Measurements from ENCODE around the gene CD38. TPM values are rescaled to one million over a fixed set of nuclear protein-coding genes. Genes with fewer than 3 reads are reported as not detected.

CD38 gene
- total and polyA plus RNA-seq, 2 of the 13 experiments (the other 11 are each of a cell fraction or from before 2014, with no cell fraction given) = not detected

DNA sequence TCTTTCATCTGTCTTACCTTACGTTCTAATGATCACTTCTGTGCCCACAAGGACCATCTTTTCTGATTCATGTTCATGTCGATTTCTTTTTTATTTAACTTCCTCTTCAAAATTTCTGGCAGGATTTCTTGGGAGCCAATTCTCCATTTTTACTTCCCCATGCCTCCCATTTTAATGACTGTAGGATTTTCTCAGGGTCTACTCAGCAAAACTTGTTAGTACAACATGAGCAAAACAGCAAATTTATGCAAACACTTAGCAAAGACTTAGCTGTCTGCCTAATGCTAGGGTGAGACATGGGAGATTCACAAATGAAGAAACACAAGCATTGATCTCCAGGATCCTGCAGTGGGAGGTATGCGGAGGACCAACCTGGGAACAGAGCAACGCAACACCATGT lies 5.5 kb downstream of the CD38 start (continued):
- TF ChIP-seq KLF13 (CRISPR knock-in tag; IDR thresholded peaks at IDR 0.05) (no peak), ZNF556 (CRISPR knock-in tag; IDR thresholded peaks at IDR 0.05; ENCODE audit: borderline replicate concordance) (no peak)

GRCh38 chr4:15784959-15785634 lies 7.0 kb downstream of the CD38 start:
- ChIA-PET POLR2A (no interaction called here), CTCF (ENCODE audit: low intra/inter-chr PET ratio, low total read pairs) (no interaction called here)
- Histone ChIP-seq H3K4me3 (replicated peaks in 1 of 3; ENCODE audit: insufficient read depth in 1 of 3, low read depth in 2 of 3, low read length in 3 of 3) (no peak overlapping the region), H3K4me1 (ENCODE audit: insufficient read depth, low read length) (no peaks in the 10 kb centered on the region), H4K20me1 (ENCODE audit: insufficient read depth, low read length) (no peaks in the 10 kb centered on the region), H2AFZ (ENCODE audit: low read length) (no peak overlapping the region), H3K27me3 (ENCODE audit: control insufficient read depth in 1 of 2, insufficient read depth in 2 of 2, low read length in 2 of 2) (no peaks in the 10 kb centered on the region; a peak in 2 of 5 replicates), H3K27ac (ENCODE audit: extremely low read length, insufficient read depth, low read length) (no peak overlapping the region), H3K4me2 (ENCODE audit: low read depth, low read length) (no peak overlapping the region), H3K36me3 (replicated peaks in 1 of 2; ENCODE audit: control insufficient read depth in 1 of 2, insufficient read depth in 2 of 2, low read length in 2 of 2) (no peaks in the 10 kb centered on the region), H3K9me3 (ENCODE audit: low read length) (no peaks in the 10 kb centered on the region), H3K9ac (ENCODE audit: insufficient read depth, low read depth, low read length) (no peak overlapping the region), H3K79me2 (ENCODE audit: insufficient read depth, low read length) (no peaks in the 10 kb centered on the region)
- BruUV-seq (replicated peaks) = no TSS peak
- in situ Hi-C loops (cut with HindIII; ENCODE audit: extremely low pct_ligation_motif_present, low pct_unique_long_range_greater_than_20kb) = no loop called here
- DNase-seq (ENCODE audit: low spot score) = no peak
- no peak for ATAC-seq
- 56% methylated on average over 5 of the region's 5 CpGs for WGBS (ENCODE audit: low lambda C conversion rate)
- FAIRE-seq = no peak
- intact Hi-C loops (cut with micrococcal nuclease; ENCODE audit: unreplicated experiment) = no loop called here
- TF ChIP-seq ZNF660 (CRISPR knock-in tag; IDR thresholded peaks at IDR 0.05; ENCODE audit: borderline replicate concordance, low read depth) (no peak), ZHX1 (CRISPR knock-in tag; IDR thresholded peaks at IDR 0.05; ENCODE audit: low read depth) (no peak), ZNF878 (CRISPR knock-in tag; IDR thresholded peaks at IDR 0.05) (no peak), XBP1 (CRISPR knock-in tag; IDR thresholded peaks at IDR 0.05) (no peak), HMGXB4 (CRISPR knock-in tag; IDR thresholded peaks at IDR 0.05; ENCODE audit: borderline replicate concordance in 1 of 2, low read depth in 1 of 2) (no peak), TEAD2 (CRISPR knock-in tag; IDR thresholded peaks at IDR 0.05) (no peak), ATRX (CRISPR knock-in tag; IDR thresholded peaks at IDR 0.05; ENCODE audit: borderline replicate concordance) (no peak), WIZ (CRISPR knock-in tag; IDR thresholded peaks at IDR 0.05) (no peak), GATAD2A (CRISPR knock-in tag; IDR thresholded peaks at IDR 0.05) (no peak), REL (CRISPR knock-in tag; conservative IDR thresholded peaks at IDR 0.05) (no peak)
- TF ChIP-seq, protein P1, sequence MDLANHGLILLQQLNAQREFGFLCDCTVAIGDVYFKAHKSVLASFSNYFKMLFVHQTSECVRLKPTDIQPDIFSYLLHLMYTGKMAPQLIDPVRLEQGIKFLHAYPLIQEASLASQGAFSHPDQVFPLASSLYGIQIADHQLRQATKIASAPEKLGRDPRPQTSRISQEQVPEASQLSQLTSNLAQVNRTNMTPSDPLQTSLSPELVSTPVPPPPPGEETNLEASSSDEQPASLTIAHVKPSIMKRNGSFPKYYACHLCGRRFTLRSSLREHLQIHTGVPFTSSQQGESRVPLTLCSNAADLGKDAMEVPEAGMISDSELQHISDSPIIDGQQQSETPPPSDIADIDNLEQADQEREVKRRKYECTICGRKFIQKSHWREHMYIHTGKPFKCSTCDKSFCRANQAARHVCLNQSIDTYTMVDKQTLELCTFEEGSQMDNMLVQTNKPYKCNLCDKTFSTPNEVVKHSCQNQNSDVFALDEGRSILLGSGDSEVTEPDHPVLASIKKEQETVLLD (CRISPR knock-in tag; IDR thresholded peaks at IDR 0.05; ENCODE audit: low read depth) = no peak
- TF ChIP-seq, protein P2, sequence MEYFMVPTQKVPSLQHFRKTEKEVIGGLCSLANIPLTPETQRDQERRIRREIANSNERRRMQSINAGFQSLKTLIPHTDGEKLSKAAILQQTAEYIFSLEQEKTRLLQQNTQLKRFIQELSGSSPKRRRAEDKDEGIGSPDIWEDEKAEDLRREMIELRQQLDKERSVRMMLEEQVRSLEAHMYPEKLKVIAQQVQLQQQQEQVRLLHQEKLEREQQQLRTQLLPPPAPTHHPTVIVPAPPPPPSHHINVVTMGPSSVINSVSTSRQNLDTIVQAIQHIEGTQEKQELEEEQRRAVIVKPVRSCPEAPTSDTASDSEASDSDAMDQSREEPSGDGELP (IDR thresholded peaks at IDR 0.05; ENCODE audit: borderline replicate concordance, low read depth) = no peak
- TF ChIP-seq, protein P3, sequence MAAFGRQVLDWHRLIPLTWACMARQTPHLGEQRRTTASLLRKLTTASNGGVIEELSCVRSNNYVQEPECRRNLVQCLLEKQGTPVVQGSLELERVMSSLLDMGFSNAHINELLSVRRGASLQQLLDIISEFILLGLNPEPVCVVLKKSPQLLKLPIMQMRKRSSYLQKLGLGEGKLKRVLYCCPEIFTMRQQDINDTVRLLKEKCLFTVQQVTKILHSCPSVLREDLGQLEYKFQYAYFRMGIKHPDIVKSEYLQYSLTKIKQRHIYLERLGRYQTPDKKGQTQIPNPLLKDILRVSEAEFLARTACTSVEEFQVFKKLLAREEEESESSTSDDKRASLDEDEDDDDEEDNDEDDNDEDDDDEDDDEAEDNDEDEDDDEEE (CRISPR knock-in tag; IDR thresholded peaks at IDR 0.05) = no peak
